MCF 10A (cell line): ENCODE data around the gene LRRC49. TPM values are rescaled to one million over a fixed set of nuclear protein-coding genes. Genes with fewer than 3 reads are reported as not detected.

Experiments used
- BruUV-seq: library from RNA; stranded (reverse); fragments of 400-500 nt; replicated peaks from 2 replicates; lab custom pipeline; 2021; lab: Mats Ljungman, UMichigan
- CTCF ChIA-PET: fragments of 300-600 bp; sonication (Branson Sonifier 250); formaldehyde crosslinking; extraction: SDS; loops from one replicate; lab custom pipeline; 2021; ENCODE audit warnings: antibody characterized with exemption, inconsistent platforms; lab: Yijun Ruan, JAX
- POLR2A ChIA-PET: fragments of 300-600, 350-650 bp; sonication (Branson Sonifier 250); formaldehyde crosslinking; extraction: SDS; loops from one replicate; lab custom pipeline; 2020; ENCODE audit warnings: antibody characterized with exemption, inconsistent platforms; lab: Yijun Ruan, JAX
- DNase-seq: peaks from one replicate; pipeline ENCODE4 v3.0.0-alpha.2; 2018; ENCODE audit not compliant: unreplicated experiment
- H3K27ac Mint-ChIP-seq: one replicate; pipeline ENCODE4 v1.8.0; 2022; ENCODE audit warnings: mild to moderate bottlenecking, low read depth, mixed read lengths; ENCODE audit not compliant: unreplicated experiment
- H3K27me3 Mint-ChIP-seq: one replicate; pipeline ENCODE4 v1.8.0; 2022; ENCODE audit warnings: mixed read lengths; ENCODE audit not compliant: insufficient read depth, unreplicated experiment
- H3K36me3 Mint-ChIP-seq: one replicate; pipeline ENCODE4 v1.8.0; 2022; ENCODE audit warnings: mild to moderate bottlenecking, moderate library complexity, mixed read lengths; ENCODE audit not compliant: insufficient read depth, unreplicated experiment
- H3K4me1 Mint-ChIP-seq: one replicate; pipeline ENCODE4 v1.8.0; 2022; ENCODE audit warnings: mixed read lengths; ENCODE audit not compliant: insufficient read depth, unreplicated experiment
- H3K4me3 Mint-ChIP-seq: one replicate; pipeline ENCODE4 v1.8.0; 2022; ENCODE audit warnings: mild to moderate bottlenecking, moderate library complexity, mixed read lengths; ENCODE audit not compliant: unreplicated experiment
- H3K9me3 Mint-ChIP-seq: one replicate; pipeline ENCODE4 v1.8.0; 2022; ENCODE audit warnings: mixed read lengths; ENCODE audit not compliant: unreplicated experiment
- intact Hi-C: fragments of 100-400 bp; cut with micrococcal nuclease; formaldehyde crosslinking; loops from 2 replicates; pipeline ENCODE4 v1.14.1; 2022
- total RNA-seq: library from RNA; stranded (reverse); gene quantifications from 2 replicates; pipeline ENCODE4 v1.2.3, GENCODE V29; 2022
- TF ChIP-seq, protein P1 (sequence below): fragments of 200-600 bp; IDR thresholded peaks from one replicate; pipeline ENCODE4 v1.8.0; 2022; ENCODE audit warnings: antibody characterized with exemption, mild to moderate bottlenecking; ENCODE audit not compliant: unreplicated experiment

Gene LRRC49
- total RNA-seq, 1 experiment from 2014 or later, result 8.4 TPM

DNA sequence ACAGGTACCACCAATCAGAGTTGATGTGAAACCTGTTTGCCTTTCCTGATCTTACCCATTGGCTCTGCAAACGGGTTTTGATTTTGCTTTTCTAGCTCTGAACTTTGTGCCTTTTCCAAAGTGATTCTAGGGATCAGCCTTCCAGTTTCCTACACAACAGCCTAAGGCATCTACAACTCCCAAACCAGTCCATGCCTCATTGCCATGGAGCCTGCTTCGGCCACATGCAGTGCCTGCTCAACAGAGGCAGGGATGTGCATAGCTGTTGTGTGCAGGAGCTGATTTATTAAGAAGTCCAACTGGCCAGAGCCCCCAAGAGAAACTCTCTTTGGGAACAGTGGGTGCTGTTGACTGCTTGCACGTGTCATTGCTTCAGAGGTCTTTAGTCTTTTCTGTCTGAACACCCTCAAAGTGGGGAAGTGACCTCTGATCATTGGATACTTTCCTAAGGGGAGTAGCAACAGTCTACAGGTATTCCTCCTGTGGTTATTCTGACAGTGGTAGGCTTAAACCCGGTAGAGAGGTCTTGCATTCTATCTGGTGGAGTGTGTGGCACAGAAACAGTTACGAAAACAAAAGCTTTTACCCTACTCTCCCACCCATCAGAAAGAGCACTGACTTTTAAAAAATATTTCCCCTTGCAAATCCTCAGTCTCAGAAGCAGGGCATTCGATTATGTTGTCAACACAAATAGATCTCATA is 186.0 kb downstream of the LRRC49 start:
- TF ChIP-seq, protein P1, sequence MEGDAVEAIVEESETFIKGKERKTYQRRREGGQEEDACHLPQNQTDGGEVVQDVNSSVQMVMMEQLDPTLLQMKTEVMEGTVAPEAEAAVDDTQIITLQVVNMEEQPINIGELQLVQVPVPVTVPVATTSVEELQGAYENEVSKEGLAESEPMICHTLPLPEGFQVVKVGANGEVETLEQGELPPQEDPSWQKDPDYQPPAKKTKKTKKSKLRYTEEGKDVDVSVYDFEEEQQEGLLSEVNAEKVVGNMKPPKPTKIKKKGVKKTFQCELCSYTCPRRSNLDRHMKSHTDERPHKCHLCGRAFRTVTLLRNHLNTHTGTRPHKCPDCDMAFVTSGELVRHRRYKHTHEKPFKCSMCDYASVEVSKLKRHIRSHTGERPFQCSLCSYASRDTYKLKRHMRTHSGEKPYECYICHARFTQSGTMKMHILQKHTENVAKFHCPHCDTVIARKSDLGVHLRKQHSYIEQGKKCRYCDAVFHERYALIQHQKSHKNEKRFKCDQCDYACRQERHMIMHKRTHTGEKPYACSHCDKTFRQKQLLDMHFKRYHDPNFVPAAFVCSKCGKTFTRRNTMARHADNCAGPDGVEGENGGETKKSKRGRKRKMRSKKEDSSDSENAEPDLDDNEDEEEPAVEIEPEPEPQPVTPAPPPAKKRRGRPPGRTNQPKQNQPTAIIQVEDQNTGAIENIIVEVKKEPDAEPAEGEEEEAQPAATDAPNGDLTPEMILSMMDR, result no peak
- POLR2A ChIA-PET, result interaction anchor here (0.7 kb wide), 1 partner anchor 18 kb away, joined by 4 read pairs; no protein-coding TSS in a partner anchor
- Mint-ChIP-seq H3K36me3 (peaks cover 4% of the 10 kb centered on the region), H3K9me3 (no peaks in the 10 kb centered on the region), H3K4me3 (no peak overlapping the region), H3K27me3 (no peaks in the 10 kb centered on the region), H3K4me1 (peaks cover 25% of the 10 kb centered on the region), H3K27ac (peak overlapping the region; percentile 70)
- CTCF ChIA-PET, result no interaction called here
- intact Hi-C loops, result no loop called here
- DNase-seq, result no peak
- BruUV-seq, result no TSS peak

DNA sequence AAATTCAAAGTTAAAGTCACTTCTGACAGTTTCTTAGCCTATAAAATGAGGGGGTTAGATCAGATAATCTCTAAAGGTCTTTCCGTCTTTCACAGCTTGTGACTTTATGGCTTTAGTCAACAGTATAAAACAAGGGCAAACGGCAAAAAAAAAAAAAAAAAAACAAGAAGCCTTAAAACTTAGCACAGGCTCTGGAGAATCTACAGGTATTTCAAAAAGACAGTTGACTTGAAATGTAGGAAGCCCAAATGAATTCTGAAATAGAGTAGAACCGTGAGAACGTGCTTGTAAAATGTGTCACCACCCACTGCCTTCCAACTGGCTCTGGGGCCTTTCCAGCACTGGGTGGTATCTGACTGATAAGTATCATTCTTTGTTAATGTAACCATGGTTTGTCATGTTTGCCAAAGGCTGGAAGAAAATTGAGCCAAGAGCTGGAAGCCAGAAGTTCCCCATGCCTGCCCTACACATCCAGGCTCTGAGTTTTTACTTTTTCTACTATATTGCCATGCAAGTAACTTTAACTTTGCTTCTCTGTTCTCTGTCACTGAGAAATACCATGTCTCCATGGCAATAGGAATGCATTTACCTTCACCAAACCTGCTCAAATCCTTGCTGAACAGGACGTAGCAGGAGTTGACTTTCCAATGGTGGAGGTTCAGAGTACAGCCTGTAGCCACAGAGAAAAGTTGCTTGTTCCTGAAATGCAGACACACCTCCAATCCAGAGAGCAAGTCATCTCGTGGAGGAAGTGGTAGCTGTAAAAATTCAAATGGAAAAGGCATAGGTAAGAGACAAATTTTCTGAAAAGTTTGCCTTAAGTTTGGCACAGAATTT is 186.8 kb downstream of the LRRC49 start:
- peaks cover 25% of the 10 kb centered on the region for H3K4me1 Mint-ChIP-seq
- peak overlapping the region; percentile 70 for H3K27ac Mint-ChIP-seq
- intact Hi-C loops, result no loop called here
- ChIA-PET POLR2A (interaction anchor here (0.6 to 0.7 kb wide), 4 partner anchors 13 to 1267 kb away, joined by 3 read pairs; no protein-coding TSS in a partner anchor), CTCF (no interaction called here)
- H3K9me3 Mint-ChIP-seq, result no peaks in the 10 kb centered on the region
- H3K4me3 Mint-ChIP-seq, result no peak overlapping the region
- peaks cover 6% of the 10 kb centered on the region for H3K36me3 Mint-ChIP-seq
- no peaks in the 10 kb centered on the region for H3K27me3 Mint-ChIP-seq
- no TSS peak for BruUV-seq
- DNase-seq, result peak; percentile 4
- TF ChIP-seq, protein P1, result no peak

DNA sequence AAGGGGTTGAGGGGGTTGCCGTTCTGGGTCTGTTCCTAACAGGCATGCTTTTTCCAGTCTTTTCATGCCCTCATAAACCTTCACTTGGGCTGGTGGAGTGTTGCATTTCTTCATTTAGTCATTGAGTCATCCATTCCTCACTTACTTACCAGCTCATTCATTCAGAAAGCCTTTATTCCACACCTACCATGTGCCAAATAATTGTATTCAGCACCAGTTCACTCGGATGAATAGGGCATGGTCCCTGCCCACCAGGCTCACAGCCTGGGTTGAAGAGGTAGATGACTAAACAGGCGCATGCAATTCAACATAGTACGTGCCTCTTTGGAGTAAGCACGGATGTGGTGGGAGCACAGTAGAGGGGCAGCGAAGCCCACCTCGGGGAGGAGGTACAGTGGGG is 187.5 kb downstream of the LRRC49 start:
- CTCF ChIA-PET, result no interaction called here
- no peak for DNase-seq
- BruUV-seq, result no TSS peak
- Mint-ChIP-seq H3K36me3 (peaks cover 6% of the 10 kb centered on the region), H3K4me3 (no peak overlapping the region), H3K4me1 (peaks cover 25% of the 10 kb centered on the region), H3K27me3 (no peaks in the 10 kb centered on the region), H3K9me3 (no peaks in the 10 kb centered on the region), H3K27ac (no peak overlapping the region)
- POLR2A ChIA-PET, result interaction anchor here (0.6 kb wide), 2 partner anchors 897 to 1267 kb away, joined by 3 to 4 read pairs; no protein-coding TSS in a partner anchor
- TF ChIP-seq, protein P1, result no peak
- intact Hi-C loops, result no loop called here

DNA sequence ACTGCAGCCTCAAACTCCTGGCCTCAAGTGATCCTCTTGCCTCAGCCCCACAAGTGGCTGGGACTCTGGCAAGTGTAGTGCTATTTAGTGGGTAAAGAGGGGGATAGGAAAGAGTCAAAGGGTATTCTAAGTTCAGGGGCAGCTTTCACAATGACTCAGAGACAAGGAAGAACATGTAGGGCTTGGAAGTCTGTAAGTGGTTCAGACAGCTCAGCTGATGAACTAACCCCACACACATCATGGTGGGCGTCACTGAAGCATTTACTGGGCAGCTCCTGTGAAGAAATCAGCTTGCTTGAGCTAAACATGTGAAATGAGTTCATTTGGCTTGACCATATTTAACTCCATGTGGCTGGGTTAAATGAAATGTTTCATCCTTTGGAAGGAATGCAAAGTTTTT is 188.1 kb downstream of the LRRC49 start:
- Mint-ChIP-seq H3K27ac (no peak overlapping the region), H3K36me3 (peaks cover 6% of the 10 kb centered on the region), H3K4me1 (peaks cover 25% of the 10 kb centered on the region), H3K27me3 (no peaks in the 10 kb centered on the region), H3K9me3 (no peaks in the 10 kb centered on the region), H3K4me3 (no peak overlapping the region)
- intact Hi-C loops, result no loop called here
- DNase-seq, result no peak
- BruUV-seq, result no TSS peak
- POLR2A ChIA-PET, result interaction anchor here (0.6 kb wide), 1 partner anchor 897 kb away, joined by 4 read pairs; no protein-coding TSS in a partner anchor
- TF ChIP-seq, protein P1, result no peak
- CTCF ChIA-PET, result no interaction called here
